ENCODE results near the gene SNRNP48.
A peak's percentile ranks its signal among the peaks of the same experiment; 100 is the strongest.

The SNRNP48 gene

GRCh38 chr6:7589949-7590917, at the start of gene SNRNP48:
SNRNP48 (plus strand) TSS chr6:7590198; CDS start chr6:7590258, 60 bp downstream.
- DNase-seq: peak; percentile 85 to 91

- DNase-seq: no peak
These were observed 49.4 kb upstream of the SNRNP48 start for GRCh38 chr6:7540595-7540994.

GRCh38 chr6:7541175-7542064, 48.6 kb upstream of the SNRNP48 start, which contains the start of gene DSP:
DSP (plus strand) TSS chr6:7541671; CDS start chr6:7541916, 245 bp downstream.
- DNase-seq: peak; percentile 18 to 20

GRCh38 chr6:7542065-7542873, 47.7 kb upstream of the SNRNP48 start:
- DNase-seq: no peak

- DNase-seq: no peak
These were observed 46.9 kb upstream of the SNRNP48 start for GRCh38 chr6:7542874-7543624.

- DNase-seq: no peak
These were observed 46.1 kb upstream of the SNRNP48 start for GRCh38 chr6:7543789-7544424.

GRCh38 chr6:7544597-7544996, 45.4 kb upstream of the SNRNP48 start:
- no peak for DNase-seq

- DNase-seq: no peak
These were observed 44.5 kb upstream of the SNRNP48 start for GRCh38 chr6:7545316-7546019.

GRCh38 chr6:7546020-7546369, 44.0 kb upstream of the SNRNP48 start:
- no peak for DNase-seq

- no peak for DNase-seq
These were observed 43.6 kb upstream of the SNRNP48 start for GRCh38 chr6:7546383-7546782.

- no peak for DNase-seq
These were observed 43.1 kb upstream of the SNRNP48 start for GRCh38 chr6:7546896-7547295.

- no peak for DNase-seq
These were observed 42.7 kb upstream of the SNRNP48 start for GRCh38 chr6:7547315-7547714.

GRCh38 chr6:7550433-7550801, 39.6 kb upstream of the SNRNP48 start:
- no peak for DNase-seq

GRCh38 chr6:7554533-7555275, 35.3 kb upstream of the SNRNP48 start:
- DNase-seq: no peak

GRCh38 chr6:7555671-7556070, 34.3 kb upstream of the SNRNP48 start:
- no peak for DNase-seq

GRCh38 chr6:7556394-7557106, 33.4 kb upstream of the SNRNP48 start:
- no peak for DNase-seq

- DNase-seq: no peak
These were observed 32.3 kb upstream of the SNRNP48 start for GRCh38 chr6:7557652-7558051.

GRCh38 chr6:7558781-7559180, 31.2 kb upstream of the SNRNP48 start:
- no peak for DNase-seq

- no peak for DNase-seq
These were observed 30.8 kb upstream of the SNRNP48 start for GRCh38 chr6:7559196-7559595.

Measured in activated CD4-positive, alpha-beta T cell treated with anti-CD3 and anti-CD28 coated beads for 4 hours (primary cell).